T-helper 17 cell (primary cell): ENCODE data around the gene SLC8B1. TPM values are rescaled to one million over a fixed set of nuclear protein-coding genes. Genes with fewer than 3 reads are reported as not detected.
"Not testable (repeated sequence)": the region's sequence is repeated elsewhere in the genome, so short reads cannot be mapped to it uniquely, and the experiment has no call there.

Experiments
- ATAC-seq: fragments of 150-1000 bp; cut with Tn5 transposase; 2 replicates; pipeline ENCODE4 v1.10.0; 2021; ENCODE audit warnings: mild to moderate bottlenecking, moderate library complexity
- DNase-seq, 3 donors: peaks; one replicate each; pipeline versions ENCODE4 v3.0.0 to v3.0.0-alpha.2; 2020 to 2021
- H3K9me3 ChIP-seq: one replicate; pipeline ENCODE4 v1.7.0; 2013; ENCODE audit warnings: low read length, mild to moderate bottlenecking; ENCODE audit not compliant: control insufficient read depth, poor library complexity, severe bottlenecking
- H3K27ac Mint-ChIP-seq: one replicate; pipeline ENCODE4 v1.8.0; 2022; ENCODE audit warnings: mild to moderate bottlenecking, moderate library complexity, mixed read lengths
- H3K27me3 Mint-ChIP-seq: one replicate; pipeline ENCODE4 v1.8.0; 2022; ENCODE audit warnings: mixed read lengths
- H3K36me3 Mint-ChIP-seq: one replicate; pipeline ENCODE4 v1.8.0; 2022; ENCODE audit warnings: low read depth, mixed read lengths
- H3K4me1 Mint-ChIP-seq: one replicate; pipeline ENCODE4 v1.8.0; 2022; ENCODE audit warnings: mild to moderate bottlenecking, mixed read lengths
- H3K4me3 Mint-ChIP-seq: one replicate; pipeline ENCODE4 v1.8.0; 2022; ENCODE audit warnings: mild to moderate bottlenecking, moderate library complexity, mixed read lengths
- total RNA-seq, 4 donors: library from RNA in 2 of 4; stranded (reverse) in 2 of 4; gene quantifications; one replicate each; pipeline ENCODE4 v1.2.3 and lab custom pipeline; 2022 to 2026

SLC8B1 gene
- total RNA-seq, 2 donors from 2014 or later, result 58.6 to 66.0 TPM

GRCh38 chr12:113365639-113366395, 30.9 kb upstream of the SLC8B1 start:
- Mint-ChIP-seq H3K27me3 (no peaks in the 10 kb centered on the region), H3K36me3 (peaks cover 3% of the 10 kb centered on the region), H3K4me3 (no peak overlapping the region), H3K27ac (peak overlapping the region; percentile 46), H3K4me1 (peaks cover 15% of the 10 kb centered on the region)
- DNase-seq, result no peak
- no peaks in the 10 kb centered on the region for H3K9me3 ChIP-seq
- no peak for ATAC-seq

DNA sequence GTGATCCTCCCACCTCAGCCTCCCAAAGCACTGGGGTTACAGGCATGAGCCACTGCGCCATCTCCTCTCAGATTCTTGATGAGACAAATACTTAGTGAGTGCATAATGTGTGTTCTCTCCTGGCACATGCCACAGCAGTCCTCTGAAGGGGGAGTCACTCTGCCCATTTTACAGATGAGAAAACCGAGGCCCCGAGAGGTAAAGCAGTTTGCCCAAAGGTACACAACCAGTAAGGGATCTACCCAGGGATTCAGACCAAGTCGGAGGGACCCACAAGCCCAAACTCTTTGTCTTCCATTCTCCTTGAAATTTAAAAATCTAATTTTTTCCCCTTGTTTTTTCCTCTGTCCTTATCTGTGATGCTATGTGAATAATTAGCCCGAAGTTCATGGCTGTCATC, 29.8 kb upstream of the SLC8B1 start:
- peaks cover 21% of the 10 kb centered on the region for H3K4me1 Mint-ChIP-seq
- H3K27ac Mint-ChIP-seq, result no peak overlapping the region
- no peak for DNase-seq
- H3K9me3 ChIP-seq, result no peaks in the 10 kb centered on the region
- H3K36me3 Mint-ChIP-seq, result peaks cover 3% of the 10 kb centered on the region
- no peaks in the 10 kb centered on the region for H3K27me3 Mint-ChIP-seq
- no peak for ATAC-seq
- no peak overlapping the region for H3K4me3 Mint-ChIP-seq

DNA sequence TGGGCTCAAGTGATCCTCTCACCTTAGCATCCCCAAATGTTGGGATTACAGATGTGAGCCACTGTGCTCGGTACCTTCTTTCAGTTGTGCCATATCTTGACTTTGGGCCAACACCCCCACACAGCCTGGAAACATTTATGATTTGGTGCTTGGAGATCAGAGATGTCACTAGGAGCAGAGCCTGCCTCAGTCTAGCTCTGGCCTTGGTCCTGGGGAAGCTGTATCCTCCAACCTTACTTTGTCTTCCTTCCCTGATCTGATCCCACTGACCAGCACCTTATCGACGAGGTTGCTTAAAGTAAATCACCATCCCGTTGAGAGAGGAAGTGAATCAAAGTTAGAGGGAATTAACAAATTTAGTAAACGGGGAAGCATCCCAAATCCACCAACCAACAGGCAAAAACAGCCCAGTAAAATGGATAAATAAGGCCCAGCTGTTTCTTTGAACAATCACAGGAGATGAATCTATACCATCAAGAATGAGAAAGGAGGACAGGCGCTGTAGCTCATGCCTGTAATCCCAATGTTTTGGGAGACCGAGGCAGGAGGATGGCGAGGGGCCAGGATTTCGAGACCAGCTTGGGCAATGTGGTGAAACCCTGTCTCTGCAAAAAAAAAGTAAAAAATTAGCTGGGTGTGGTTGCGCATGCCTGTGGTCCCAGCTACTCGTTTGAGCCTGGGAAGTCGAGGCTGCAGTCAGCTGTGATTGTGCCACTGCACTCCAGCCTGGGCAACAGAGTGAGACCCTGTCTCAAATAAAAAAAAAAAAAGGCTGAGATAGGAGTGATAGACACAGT, 26.9 kb upstream of the SLC8B1 start:
- no peak for DNase-seq
- no peaks in the 10 kb centered on the region for H3K9me3 ChIP-seq
- Mint-ChIP-seq H3K36me3 (no peaks in the 10 kb centered on the region), H3K27ac (no peak overlapping the region), H3K4me1 (peaks cover 26% of the 10 kb centered on the region), H3K4me3 (no peak overlapping the region), H3K27me3 (no peaks in the 10 kb centered on the region)
- no peak for ATAC-seq

- DNase-seq, result no peak
- ATAC-seq, result no peak
- Mint-ChIP-seq H3K27me3 (no peaks in the 10 kb centered on the region), H3K4me1 (peaks cover 21% of the 10 kb centered on the region), H3K27ac (peak overlapping the region; percentile 86), H3K36me3 (no peaks in the 10 kb centered on the region), H3K4me3 (peak overlapping the region; percentile 90)
- H3K9me3 ChIP-seq, result no peaks in the 10 kb centered on the region
Observed at GRCh38 chr12:113359939-113360748, 25.2 kb upstream of the SLC8B1 start.

DNA sequence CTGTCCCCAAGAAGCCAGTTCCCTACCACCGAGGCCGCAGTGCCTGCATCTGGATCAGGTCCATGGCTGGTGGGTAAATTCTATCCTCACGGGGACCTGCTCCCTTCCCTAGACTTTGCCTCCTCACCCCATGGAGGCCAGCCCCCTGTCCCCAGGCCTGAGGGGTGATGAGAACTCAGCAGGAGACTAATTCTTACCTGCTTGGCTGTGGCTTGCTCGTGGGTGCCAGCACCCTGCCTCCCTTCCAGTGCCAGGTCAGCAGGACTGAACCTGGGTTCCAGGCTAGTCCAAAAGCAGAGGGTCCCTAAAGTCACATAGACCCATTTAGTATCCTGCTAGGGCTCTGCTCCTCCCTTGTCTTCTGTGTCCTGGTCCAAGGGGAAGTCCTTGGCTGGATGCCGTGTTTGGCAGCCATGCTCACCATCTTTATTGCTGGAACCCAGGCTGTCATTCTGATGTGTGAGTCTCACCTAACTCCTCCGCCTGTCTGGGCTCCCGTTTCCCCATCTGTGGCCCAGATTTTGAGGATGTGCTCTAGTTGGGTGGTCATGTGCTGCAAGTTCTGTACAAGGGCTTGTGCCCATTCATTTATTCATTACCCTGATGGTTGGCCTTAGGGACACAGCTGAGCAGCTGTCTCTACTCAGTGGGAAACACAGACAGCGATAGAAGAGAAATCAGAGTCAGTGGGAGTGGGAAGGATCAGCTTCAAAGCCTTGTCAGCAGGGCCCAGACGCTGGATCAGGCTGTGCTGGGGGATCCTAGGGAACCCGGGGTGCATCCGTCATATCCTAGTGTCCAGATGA, 24.4 kb upstream of the SLC8B1 start:
- peak overlapping the region; percentile 86 for H3K27ac Mint-ChIP-seq

GRCh38 chr12:113358381-113359132, 23.6 kb upstream of the SLC8B1 start, which contains the start of gene PLBD2:
Gene PLBD2 (plus strand): TSS chr12:113358587. CDS start chr12:113358601, 14 bp downstream.
- no peaks in the 10 kb centered on the region for H3K27me3 Mint-ChIP-seq
- no peaks in the 10 kb centered on the region for H3K36me3 Mint-ChIP-seq
- peak within 1 kb of the TSS; percentile 86 for H3K27ac Mint-ChIP-seq
- DNase-seq (peak; percentile 92 to 97 (median 96)), ATAC-seq (peak; percentile 95)
- no peaks in the 10 kb centered on the region for H3K9me3 ChIP-seq
- peak within 1 kb of the TSS; percentile 90 for H3K4me3 Mint-ChIP-seq
- H3K4me1 Mint-ChIP-seq, result peaks cover 14% of the 10 kb centered on the region

More for the DNA sequence above, 24.4 kb upstream of the SLC8B1 start:
- no peaks in the 10 kb centered on the region for H3K27me3 Mint-ChIP-seq
- ATAC-seq (no peak), DNase-seq (no peak)
- no peaks in the 10 kb centered on the region for H3K9me3 ChIP-seq
- peaks cover 17% of the 10 kb centered on the region for H3K4me1 Mint-ChIP-seq
- no peaks in the 10 kb centered on the region for H3K36me3 Mint-ChIP-seq
- H3K4me3 Mint-ChIP-seq, result peak overlapping the region; percentile 90

DNA sequence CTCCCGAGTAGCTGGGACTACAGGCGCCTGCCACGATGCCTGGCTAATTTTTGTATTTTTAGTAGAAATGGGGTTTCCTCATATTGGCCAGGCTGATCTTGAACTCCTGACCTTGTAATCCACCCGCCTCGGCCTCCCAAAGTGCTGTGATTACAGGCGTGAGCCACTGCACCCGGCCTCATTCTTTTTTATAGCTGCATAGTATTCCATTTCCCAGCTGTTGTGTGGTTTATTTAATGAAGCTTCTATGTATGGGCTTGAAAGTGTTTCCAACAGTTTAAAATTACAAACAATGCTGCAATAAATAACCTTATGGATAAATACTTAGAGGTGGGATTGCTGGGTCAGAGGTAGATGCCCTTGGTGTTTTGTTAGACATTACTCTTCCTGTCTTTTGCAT, 19.3 kb upstream of the SLC8B1 start:
- not testable (repeated sequence) for H3K4me3 Mint-ChIP-seq, H3K27me3 Mint-ChIP-seq, H3K36me3 Mint-ChIP-seq, H3K27ac Mint-ChIP-seq, ATAC-seq, H3K9me3 ChIP-seq, DNase-seq, H3K4me1 Mint-ChIP-seq

DNA sequence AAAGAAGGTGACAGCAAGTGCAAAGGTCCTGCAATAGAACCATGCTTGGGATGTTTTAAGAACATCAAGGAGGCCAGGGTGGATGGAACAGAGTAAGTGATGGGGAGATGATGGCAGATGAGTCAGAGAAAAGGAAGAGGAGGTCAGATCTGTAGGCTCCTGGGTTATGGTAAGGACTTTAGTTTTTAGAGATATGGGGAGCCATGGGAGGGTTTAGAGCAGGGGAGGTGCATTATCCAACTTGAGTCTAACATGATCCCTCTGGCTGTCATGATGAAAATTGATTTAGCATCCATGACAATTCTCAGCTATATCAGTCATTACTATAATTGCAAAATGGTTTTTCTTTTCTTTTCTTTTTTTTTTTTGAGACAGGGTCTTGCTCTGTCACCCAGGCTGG, 16.2 kb upstream of the SLC8B1 start:
- Mint-ChIP-seq H3K27me3 (peaks cover 15% of the 10 kb centered on the region), H3K36me3 (no peaks in the 10 kb centered on the region), H3K4me3 (no peak overlapping the region), H3K27ac (no peak overlapping the region), H3K4me1 (peaks cover 3% of the 10 kb centered on the region)
- H3K9me3 ChIP-seq, result no peaks in the 10 kb centered on the region
- no peak for DNase-seq
- ATAC-seq, result no peak

DNA sequence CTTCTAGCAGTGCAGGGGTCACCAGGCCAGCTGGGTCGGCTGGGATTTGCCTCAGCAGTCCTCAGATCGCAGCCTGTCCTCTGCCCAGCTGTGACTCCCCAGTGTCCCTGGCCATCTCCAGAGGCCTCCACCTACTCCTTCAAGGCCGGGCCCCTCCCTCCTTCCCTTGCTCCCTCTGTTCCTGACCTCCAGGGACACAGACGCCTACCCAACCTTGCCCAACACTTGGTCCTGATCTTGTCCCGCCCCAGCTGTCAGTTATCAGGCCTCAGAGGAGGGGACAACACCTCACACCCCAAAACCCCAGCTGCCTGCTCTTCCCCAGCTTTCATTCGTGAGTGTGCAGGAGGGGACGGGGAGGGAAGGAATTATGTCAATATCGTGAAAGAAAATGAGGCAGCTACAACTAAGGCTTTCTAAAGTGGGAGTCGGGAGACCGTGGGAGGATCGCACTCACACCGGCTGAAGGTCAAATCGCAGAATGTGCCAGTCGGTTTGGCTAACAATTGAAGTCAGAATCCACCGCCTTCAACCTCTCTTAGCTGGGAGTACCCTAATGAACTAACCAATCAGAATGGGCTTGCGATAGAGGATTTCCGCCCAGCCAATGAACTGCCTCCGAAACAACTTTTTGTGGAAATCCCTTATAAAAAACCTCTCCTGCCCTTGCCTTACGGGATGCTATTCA, 14.1 kb upstream of the SLC8B1 start:
- no peaks in the 10 kb centered on the region for H3K9me3 ChIP-seq
- Mint-ChIP-seq H3K36me3 (no peaks in the 10 kb centered on the region), H3K4me3 (no peak overlapping the region), H3K4me1 (peaks cover 3% of the 10 kb centered on the region), H3K27me3 (peaks cover 15% of the 10 kb centered on the region), H3K27ac (no peak overlapping the region)
- DNase-seq (no peak), ATAC-seq (no peak)

GRCh38 chr12:113347892-113348291, 13.0 kb upstream of the SLC8B1 start:
- peaks cover 3% of the 10 kb centered on the region for H3K4me1 Mint-ChIP-seq
- H3K4me3 Mint-ChIP-seq, result no peak overlapping the region
- no peaks in the 10 kb centered on the region for H3K36me3 Mint-ChIP-seq
- H3K27me3 Mint-ChIP-seq, result peaks cover 15% of the 10 kb centered on the region
- H3K9me3 ChIP-seq, result no peaks in the 10 kb centered on the region
- ATAC-seq (no peak), DNase-seq (no peak)
- no peak overlapping the region for H3K27ac Mint-ChIP-seq

- peaks cover 11% of the 10 kb centered on the region for H3K27me3 Mint-ChIP-seq
- DNase-seq (no peak), ATAC-seq (no peak)
- H3K4me3 Mint-ChIP-seq, result no peak overlapping the region
- H3K36me3 Mint-ChIP-seq, result no peaks in the 10 kb centered on the region
- no peak overlapping the region for H3K27ac Mint-ChIP-seq
- H3K4me1 Mint-ChIP-seq, result no peaks in the 10 kb centered on the region
- H3K9me3 ChIP-seq, result no peaks in the 10 kb centered on the region
Observed at GRCh38 chr12:113347107-113347506, 12.2 kb upstream of the SLC8B1 start.
